ENCODE data around the gene CTSD.

The CTSD gene

DNA sequence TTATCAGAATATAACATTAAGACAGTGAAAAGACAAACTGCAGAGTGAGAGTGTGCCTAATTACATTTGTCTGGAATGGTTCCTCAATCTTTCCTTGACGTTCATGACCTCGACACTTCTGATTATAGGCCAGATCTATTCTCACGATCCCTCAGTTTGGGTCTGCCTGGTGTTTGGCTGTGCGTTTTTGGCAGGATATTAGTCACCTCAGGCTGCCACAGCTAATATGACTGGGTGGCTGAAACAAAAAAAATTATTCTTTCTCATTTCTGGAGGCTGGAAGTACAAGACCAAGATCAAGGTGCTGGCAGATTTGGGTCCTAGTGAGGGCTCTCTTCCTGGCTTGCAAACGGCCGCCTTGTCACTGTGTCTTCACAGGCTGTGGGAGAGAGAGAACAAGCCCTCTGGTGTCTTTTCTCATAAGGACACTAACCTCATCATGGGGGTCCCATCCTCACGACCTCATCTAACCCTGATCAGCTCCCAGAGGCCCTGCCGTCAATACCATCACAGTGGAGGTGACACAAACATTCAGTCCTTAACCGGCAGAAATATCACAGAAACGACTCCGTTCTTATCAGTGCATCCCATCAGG is 36.5 kb downstream of the CTSD start:
- peaks cover 61% of the 10 kb centered on the region for H3K4me1 Mint-ChIP-seq
- no peak overlapping the region for H3K4me3 Mint-ChIP-seq
- peak overlapping the region; percentile 87 for H3K27ac Mint-ChIP-seq
- H3K9me3 Mint-ChIP-seq: peaks cover 8% of the 10 kb centered on the region
- no peak for ATAC-seq
- no peaks in the 10 kb centered on the region for H3K36me3 Mint-ChIP-seq
- H3K27me3 Mint-ChIP-seq: no peaks in the 10 kb centered on the region

DNA sequence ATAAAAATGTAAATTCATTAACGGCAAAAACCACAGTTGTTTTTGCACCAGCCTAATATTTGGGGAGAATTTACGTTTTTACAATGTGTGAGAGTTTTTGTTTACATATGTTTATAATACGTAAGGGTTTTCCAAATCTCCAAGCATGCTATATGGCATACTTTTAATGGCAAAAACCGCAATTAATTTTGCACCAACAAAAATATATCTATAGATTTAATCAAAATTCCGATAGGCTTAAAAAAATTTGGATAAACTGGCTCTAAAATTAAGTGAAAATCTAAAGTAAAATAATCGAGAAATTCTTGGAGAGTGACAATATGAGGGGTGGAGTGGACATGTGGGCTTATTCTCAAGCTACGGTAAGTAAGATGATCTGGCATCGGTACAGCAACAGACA is 43.9 kb downstream of the CTSD start:
- Mint-ChIP-seq H3K4me3 (no peak overlapping the region), H3K27ac (no peak overlapping the region), H3K4me1 (no peaks in the 10 kb centered on the region), H3K9me3 (no peaks in the 10 kb centered on the region), H3K36me3 (no peaks in the 10 kb centered on the region), H3K27me3 (peaks cover 6% of the 10 kb centered on the region)
- ATAC-seq: no peak

DNA sequence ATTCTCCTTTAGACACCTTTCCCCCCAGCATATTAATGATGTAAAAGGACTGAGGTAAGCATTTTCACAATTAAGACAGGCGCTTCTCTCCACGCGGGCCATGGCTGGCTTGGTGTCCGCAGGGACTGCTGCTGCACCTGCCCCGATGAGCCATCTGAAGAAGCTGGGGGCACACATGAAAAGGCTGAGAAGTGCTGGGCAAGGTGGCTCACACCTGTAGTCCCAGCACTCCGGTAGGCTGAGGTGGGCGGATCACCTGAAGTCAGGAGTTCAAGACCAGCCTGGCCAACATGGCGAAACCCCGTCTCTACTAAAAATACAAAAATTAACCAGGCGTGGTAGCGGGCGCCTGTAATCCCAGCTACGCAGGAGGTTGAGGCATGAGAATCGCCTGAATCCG is 45.4 kb downstream of the CTSD start:
- Mint-ChIP-seq H3K27ac (no peak overlapping the region), H3K9me3 (no peaks in the 10 kb centered on the region), H3K36me3 (no peaks in the 10 kb centered on the region), H3K4me3 (no peak overlapping the region), H3K27me3 (peaks cover 6% of the 10 kb centered on the region), H3K4me1 (no peaks in the 10 kb centered on the region)
- no peak for ATAC-seq

DNA sequence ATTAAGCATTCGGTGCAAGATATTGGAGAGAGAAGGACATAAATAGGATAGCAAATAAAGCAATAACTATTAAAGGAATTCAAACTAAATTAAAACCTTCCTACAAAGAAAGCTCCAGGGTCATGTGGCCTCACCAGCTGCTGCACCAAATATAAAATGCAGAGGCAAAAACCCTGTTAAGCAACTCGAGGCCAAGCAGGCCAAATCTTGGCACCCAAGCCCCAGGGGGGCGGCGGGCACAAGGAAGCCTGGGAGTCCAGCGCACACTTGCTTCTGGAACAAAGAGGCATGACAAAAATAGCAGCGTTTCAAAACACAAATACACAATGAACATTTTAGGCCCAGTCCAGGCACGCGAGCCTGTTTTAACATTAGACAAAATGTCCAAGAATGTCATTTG is 46.0 kb downstream of the CTSD start:
- Mint-ChIP-seq H3K4me1 (no peaks in the 10 kb centered on the region), H3K27me3 (peaks cover 6% of the 10 kb centered on the region), H3K4me3 (no peak overlapping the region), H3K9me3 (no peaks in the 10 kb centered on the region), H3K27ac (no peak overlapping the region), H3K36me3 (no peaks in the 10 kb centered on the region)
- ATAC-seq: no peak

DNA sequence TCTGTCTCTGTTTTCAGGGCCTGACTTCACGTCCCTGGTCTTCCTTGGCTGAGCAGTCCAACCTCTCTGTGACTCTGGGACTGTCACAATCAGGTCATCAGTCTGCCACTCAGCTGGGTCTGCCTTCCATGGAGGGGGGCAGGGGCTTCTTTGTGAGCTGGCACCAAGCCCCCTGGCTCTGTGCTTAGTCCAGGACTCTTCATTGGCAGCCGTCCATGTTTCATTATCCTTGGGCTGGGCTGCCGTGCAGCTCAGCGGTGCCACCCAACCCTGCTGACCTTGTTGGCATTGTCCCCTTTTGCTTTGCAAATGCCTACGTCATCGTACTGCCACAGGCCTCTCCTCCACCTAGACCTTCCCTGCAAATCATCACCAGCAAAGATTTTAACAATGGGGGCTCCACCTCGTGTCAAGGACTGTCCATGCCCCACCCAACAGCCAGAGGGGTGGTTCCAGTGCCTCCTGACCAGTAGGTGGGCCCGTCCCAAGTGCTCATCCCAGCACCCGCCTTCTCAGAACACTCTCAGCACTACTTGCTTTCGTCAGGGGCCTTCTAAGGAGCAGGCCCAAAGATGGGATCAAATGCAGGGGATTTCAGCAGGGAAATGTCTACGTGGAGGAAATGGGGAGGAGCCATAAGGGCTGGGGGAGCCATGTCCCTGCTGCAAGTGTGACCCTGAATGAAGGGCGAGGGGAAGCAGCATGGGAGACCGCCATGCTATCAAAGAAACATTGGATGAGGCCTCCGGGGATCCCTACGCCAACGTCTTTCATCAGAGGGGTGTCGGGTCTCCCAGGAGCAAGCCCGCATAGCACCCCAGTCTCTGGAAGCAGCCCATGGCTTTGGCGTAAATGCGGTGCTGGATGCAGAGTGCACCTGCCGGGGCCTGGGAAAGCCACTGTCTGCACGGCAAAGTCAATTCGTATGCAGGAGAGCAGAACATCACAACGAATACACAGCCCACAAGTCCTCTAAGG is 48.5 kb downstream of the CTSD start:
- Mint-ChIP-seq H3K27me3 (peaks cover under 1% of the 10 kb centered on the region), H3K4me3 (no peak overlapping the region), H3K4me1 (no peaks in the 10 kb centered on the region), H3K9me3 (no peaks in the 10 kb centered on the region), H3K27ac (no peak overlapping the region), H3K36me3 (no peaks in the 10 kb centered on the region)
- no peak for ATAC-seq

DNA sequence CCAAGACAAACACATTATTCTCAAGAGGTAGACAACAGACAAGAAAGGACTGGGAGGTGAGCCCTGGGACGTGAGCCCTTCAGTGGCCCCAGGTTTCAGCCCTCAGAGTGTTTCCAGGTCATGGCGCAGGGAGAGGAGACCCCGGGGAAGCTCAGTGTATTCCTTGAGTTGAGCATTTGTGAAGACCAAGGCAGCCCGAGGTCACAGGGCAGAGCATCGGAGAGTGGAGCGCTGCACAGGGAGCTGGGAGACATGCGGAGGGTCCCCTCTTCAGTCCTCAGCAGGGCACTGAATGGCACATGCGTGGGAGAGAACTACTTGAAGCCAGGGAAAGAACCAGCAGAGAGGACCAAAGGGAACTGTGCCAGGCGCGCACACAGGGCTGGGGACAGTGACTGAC is 55.0 kb downstream of the CTSD start:
- no peaks in the 10 kb centered on the region for H3K36me3 Mint-ChIP-seq
- no peak for ATAC-seq
- H3K27me3 Mint-ChIP-seq: peaks cover 5% of the 10 kb centered on the region
- peaks cover 30% of the 10 kb centered on the region for H3K4me1 Mint-ChIP-seq
- no peak overlapping the region for H3K27ac Mint-ChIP-seq
- H3K9me3 Mint-ChIP-seq: no peaks in the 10 kb centered on the region
- no peak overlapping the region for H3K4me3 Mint-ChIP-seq

DNA sequence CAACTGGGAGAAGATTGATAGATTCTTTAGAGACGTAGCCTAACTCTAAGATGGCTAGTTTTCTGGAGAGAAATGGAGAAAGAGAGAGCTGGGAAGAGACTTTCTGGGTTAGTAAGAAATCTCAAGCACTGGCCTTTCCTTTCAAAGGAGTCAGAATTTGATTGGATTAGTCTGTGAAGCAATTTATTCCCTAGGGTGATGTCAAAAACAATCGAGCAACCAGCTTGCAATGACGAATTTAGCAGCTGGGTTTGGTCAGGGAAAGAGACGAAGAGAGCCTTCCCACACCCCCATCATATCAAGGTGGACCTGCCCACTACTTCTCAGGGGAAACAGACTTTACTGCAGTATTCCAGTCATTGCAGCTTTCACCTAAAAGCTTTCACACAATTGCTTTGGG is 56.0 kb downstream of the CTSD start:
- no peak for ATAC-seq
- Mint-ChIP-seq H3K9me3 (no peaks in the 10 kb centered on the region), H3K36me3 (no peaks in the 10 kb centered on the region), H3K4me1 (peaks cover 30% of the 10 kb centered on the region), H3K27me3 (peaks cover 5% of the 10 kb centered on the region), H3K4me3 (no peak overlapping the region), H3K27ac (no peak overlapping the region)

DNA sequence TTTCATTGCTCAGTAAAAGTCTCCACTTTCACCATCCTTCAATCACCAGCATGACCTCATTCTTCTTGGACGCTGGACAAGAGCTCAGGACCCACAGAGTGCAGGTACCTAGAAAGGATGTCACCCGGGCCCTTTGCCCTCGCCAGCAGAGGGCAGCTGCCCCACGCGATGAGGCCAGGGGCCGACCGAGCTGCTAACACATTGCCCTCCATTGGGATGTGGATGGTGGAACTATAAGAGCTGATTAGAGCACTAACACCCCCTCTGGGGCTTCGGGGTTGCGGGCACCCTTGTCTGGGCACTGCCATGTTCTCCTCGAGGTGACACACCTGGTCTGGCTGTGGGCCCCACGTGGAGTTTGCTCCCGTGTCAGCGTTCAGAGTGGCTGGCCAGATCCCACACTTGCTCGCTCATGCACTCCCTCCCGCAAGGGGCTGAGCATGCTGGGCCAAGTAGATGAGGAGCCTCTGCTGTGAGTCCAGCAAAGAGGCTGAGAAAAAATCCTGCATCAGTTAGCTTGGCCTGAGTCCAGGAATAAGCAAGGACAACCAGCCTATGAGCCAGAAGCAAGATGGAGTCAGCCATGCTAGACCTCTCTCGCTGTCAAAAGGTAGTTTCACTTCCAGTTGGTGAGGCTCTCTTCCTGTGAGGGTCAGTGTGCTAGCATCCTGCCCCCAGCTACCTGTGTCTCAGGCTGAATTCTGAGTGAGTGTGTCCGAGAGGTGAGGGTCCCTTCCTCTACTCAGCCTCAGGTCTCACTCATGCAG is 56.9 kb downstream of the CTSD start:
- Mint-ChIP-seq H3K27ac (no peak overlapping the region), H3K9me3 (no peaks in the 10 kb centered on the region), H3K27me3 (peaks cover 5% of the 10 kb centered on the region), H3K4me1 (peaks cover 30% of the 10 kb centered on the region), H3K36me3 (no peaks in the 10 kb centered on the region), H3K4me3 (no peak overlapping the region)
- ATAC-seq: peak; percentile 39

DNA sequence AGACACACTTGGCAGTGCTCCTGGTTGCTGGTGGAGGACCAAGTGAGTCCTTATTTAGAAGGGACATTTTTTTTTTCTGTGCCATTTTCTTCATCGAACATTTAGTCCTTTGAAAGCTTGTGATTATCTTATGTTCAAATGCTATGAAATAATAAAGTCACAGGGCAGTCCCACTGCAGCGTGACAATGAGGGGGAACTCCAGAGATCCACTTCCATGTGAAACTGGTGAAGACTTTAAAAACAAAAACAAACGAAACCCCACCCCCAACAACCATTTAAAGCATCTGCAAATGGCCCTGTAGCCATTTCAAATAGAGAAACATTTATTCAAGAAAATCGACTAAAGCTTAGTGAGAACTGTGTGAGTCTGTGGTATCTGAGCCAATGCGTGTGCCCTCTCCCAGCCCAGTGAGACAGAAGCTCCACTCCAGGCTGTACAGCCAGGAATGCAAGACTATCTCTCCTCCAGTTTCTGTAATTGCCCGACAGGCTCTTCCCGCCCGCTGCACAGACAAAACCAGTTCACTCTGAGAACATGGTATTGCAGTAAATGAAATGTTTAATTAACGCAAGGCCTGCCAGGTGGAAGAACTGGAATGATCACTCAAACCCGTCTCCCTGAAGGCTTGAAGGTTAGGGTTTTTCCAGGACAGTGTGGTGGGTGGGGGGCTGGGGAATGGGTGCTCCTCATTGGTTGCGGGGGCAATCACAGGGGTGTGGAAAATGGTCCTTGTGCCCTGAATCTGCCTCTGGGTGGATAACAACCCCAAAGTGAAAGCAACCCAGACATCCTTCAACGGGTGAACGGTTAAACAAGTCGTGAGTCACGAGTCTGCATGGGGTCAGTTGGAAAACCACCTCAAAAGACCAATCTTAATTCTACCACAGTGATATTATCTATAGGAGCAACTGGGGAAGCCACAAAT is 58.3 kb downstream of the CTSD start:
- no peaks in the 10 kb centered on the region for H3K36me3 Mint-ChIP-seq
- ATAC-seq: no peak
- no peak overlapping the region for H3K4me3 Mint-ChIP-seq

DNA sequence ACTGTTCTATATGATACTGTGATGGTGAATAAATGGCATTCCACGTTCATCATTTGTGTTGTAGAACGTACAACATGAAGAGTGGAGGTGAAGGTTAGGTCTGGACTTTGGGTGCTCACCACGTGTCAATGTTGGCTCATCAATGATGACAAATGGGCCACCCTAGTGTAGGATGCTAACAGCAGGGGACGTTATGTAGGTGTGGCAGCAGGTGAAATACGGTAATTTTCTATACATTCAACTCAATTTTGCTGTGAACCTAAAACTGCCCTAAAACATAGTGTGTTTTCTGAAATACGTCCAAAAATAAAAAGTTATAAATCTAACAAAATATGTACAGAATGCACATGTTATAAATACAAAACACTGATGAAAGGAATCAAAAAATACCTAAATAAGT is 60.6 kb downstream of the CTSD start:
- Mint-ChIP-seq H3K4me1 (peaks cover 30% of the 10 kb centered on the region), H3K27ac (no peak overlapping the region), H3K9me3 (peaks cover 2% of the 10 kb centered on the region), H3K27me3 (peaks cover 10% of the 10 kb centered on the region), H3K4me3 (no peak overlapping the region), H3K36me3 (no peaks in the 10 kb centered on the region)
- no peak for ATAC-seq

More for the DNA sequence above, 58.3 kb downstream of the CTSD start:
- Mint-ChIP-seq H3K27ac (peak overlapping the region; percentile 22), H3K4me1 (peaks cover 30% of the 10 kb centered on the region), H3K9me3 (peaks cover 2% of the 10 kb centered on the region), H3K27me3 (peaks cover 5% of the 10 kb centered on the region)

Measured in stimulated activated memory B cell treated with anti-CD40 and anti-IgM and Interleukin-4, amounts not matched to agents 10 μg/mL and 1 μg/mL and 100 μg/mL, for 72 hours (primary cell).